Effector memory CD8-positive, alpha-beta T cell (primary cell): Measurements from ENCODE around the gene EIF2B4.
"Not testable (repeated sequence)": the region's sequence is repeated elsewhere in the genome, so short reads cannot be mapped to it uniquely, and the experiment has no call there.

ENCODE experiments used
- ATAC-seq: fragments of 150-1000 bp; cut with Tn5 transposase; replicated peaks from 2 replicates; pipeline ENCODE4 v1.10.0; 2021; ENCODE audit warnings: mild to moderate bottlenecking, moderate library complexity
- DNase-seq, 3 experiments: peaks; one replicate each; pipeline ENCODE4 v3.0.0; 2021
- H3K27ac Mint-ChIP-seq, 2 donors: one replicate each; pipeline ENCODE4 v1.8.0; 2022; ENCODE audit warnings: mild to moderate bottlenecking in 2 of 2, mixed read lengths in 2 of 2, moderate library complexity in 2 of 2
- H3K27me3 Mint-ChIP-seq, 2 donors: one replicate each; pipeline ENCODE4 v1.8.0; 2022; ENCODE audit warnings: mixed read lengths in 2 of 2
- H3K36me3 Mint-ChIP-seq: one replicate; pipeline ENCODE4 v1.8.0; 2022; ENCODE audit warnings: mild to moderate bottlenecking, moderate library complexity, mixed read lengths; ENCODE audit not compliant: insufficient read depth
- H3K4me1 Mint-ChIP-seq, 2 donors: one replicate each; pipeline ENCODE4 v1.8.0; 2022; ENCODE audit warnings: low read depth in 2 of 2, mixed read lengths in 2 of 2
- H3K4me3 Mint-ChIP-seq, 2 donors: one replicate each; pipeline ENCODE4 v1.8.0; 2022; ENCODE audit warnings: mild to moderate bottlenecking in 2 of 2, mixed read lengths in 2 of 2, moderate library complexity in 2 of 2
- H3K9me3 Mint-ChIP-seq, 2 donors: one replicate each; pipeline ENCODE4 v1.8.0; 2022; ENCODE audit warnings: mixed read lengths in 2 of 2

EIF2B4 gene

GRCh38 chr2:27350106-27350693 is 19.9 kb downstream of the EIF2B4 start:
- DNase-seq (no peak), ATAC-seq (no peak)
- H3K27me3 Mint-ChIP-seq: no peaks in the 10 kb centered on the region
- H3K4me1 Mint-ChIP-seq: peaks cover 31 to 45% of the 10 kb centered on the region in 2 donors
- no peak overlapping the region for H3K27ac Mint-ChIP-seq
- H3K4me3 Mint-ChIP-seq: no peak overlapping the region
- H3K36me3 Mint-ChIP-seq: peaks cover 8% of the 10 kb centered on the region
- H3K9me3 Mint-ChIP-seq: no peaks in the 10 kb centered on the region

- peaks cover 25 to 37% of the 10 kb centered on the region in 2 donors for H3K4me1 Mint-ChIP-seq
- ATAC-seq: no peak
- no peaks in the 10 kb centered on the region for H3K27me3 Mint-ChIP-seq
- peaks cover 18% of the 10 kb centered on the region for H3K36me3 Mint-ChIP-seq
- no peak overlapping the region for H3K4me3 Mint-ChIP-seq
- DNase-seq: no peak
- no peaks in the 10 kb centered on the region for H3K9me3 Mint-ChIP-seq
- H3K27ac Mint-ChIP-seq: no peak overlapping the region
These were observed 22.5 kb downstream of the EIF2B4 start for GRCh38 chr2:27347641-27348040.

- peaks cover 47% of the 10 kb centered on the region for H3K36me3 Mint-ChIP-seq
- no peaks in the 10 kb centered on the region for H3K27me3 Mint-ChIP-seq
- H3K9me3 Mint-ChIP-seq: no peaks in the 10 kb centered on the region
- no peak overlapping the region for H3K4me3 Mint-ChIP-seq
- peak overlapping the region in 1 of 2 donors; percentile 55 for H3K27ac Mint-ChIP-seq
- H3K4me1 Mint-ChIP-seq: no peaks in the 10 kb centered on the region
- no peak for DNase-seq
- no peak for ATAC-seq
These were observed 34.0 kb downstream of the EIF2B4 start for GRCh38 chr2:27336173-27336572.

GRCh38 chr2:27335311-27335710 is 34.8 kb downstream of the EIF2B4 start:
- Mint-ChIP-seq H3K27ac (peak overlapping the region in 1 of 2 donors; percentile 12), H3K4me1 (no peaks in the 10 kb centered on the region), H3K4me3 (no peak overlapping the region), H3K36me3 (peaks cover 41% of the 10 kb centered on the region), H3K9me3 (no peaks in the 10 kb centered on the region), H3K27me3 (no peaks in the 10 kb centered on the region)
- DNase-seq (no peak), ATAC-seq (no peak)

- peaks cover 17 to 18% of the 10 kb centered on the region in 2 donors for H3K4me1 Mint-ChIP-seq
- H3K27me3 Mint-ChIP-seq: no peaks in the 10 kb centered on the region
- peak overlapping the region in 1 of 2 donors; percentile 99 for H3K27ac Mint-ChIP-seq
- H3K9me3 Mint-ChIP-seq: no peaks in the 10 kb centered on the region
- DNase-seq (no peak), ATAC-seq (no peak)
- peaks cover 32% of the 10 kb centered on the region for H3K36me3 Mint-ChIP-seq
- peak overlapping the region in 1 of 2 donors; percentile 17 for H3K4me3 Mint-ChIP-seq
These were observed 45.4 kb downstream of the EIF2B4 start for GRCh38 chr2:27324720-27325119.

- ATAC-seq (peak; percentile 2), DNase-seq (no peak)
- Mint-ChIP-seq H3K27ac (peak overlapping the region; percentile 99 to 100), H3K4me1 (peaks cover 17 to 18% of the 10 kb centered on the region in 2 donors), H3K27me3 (no peaks in the 10 kb centered on the region), H3K9me3 (no peaks in the 10 kb centered on the region), H3K36me3 (peaks cover 28% of the 10 kb centered on the region), H3K4me3 (peak overlapping the region; percentile 98 to 99)
These were observed 46.4 kb downstream of the EIF2B4 start for GRCh38 chr2:27323596-27324285.

DNA sequence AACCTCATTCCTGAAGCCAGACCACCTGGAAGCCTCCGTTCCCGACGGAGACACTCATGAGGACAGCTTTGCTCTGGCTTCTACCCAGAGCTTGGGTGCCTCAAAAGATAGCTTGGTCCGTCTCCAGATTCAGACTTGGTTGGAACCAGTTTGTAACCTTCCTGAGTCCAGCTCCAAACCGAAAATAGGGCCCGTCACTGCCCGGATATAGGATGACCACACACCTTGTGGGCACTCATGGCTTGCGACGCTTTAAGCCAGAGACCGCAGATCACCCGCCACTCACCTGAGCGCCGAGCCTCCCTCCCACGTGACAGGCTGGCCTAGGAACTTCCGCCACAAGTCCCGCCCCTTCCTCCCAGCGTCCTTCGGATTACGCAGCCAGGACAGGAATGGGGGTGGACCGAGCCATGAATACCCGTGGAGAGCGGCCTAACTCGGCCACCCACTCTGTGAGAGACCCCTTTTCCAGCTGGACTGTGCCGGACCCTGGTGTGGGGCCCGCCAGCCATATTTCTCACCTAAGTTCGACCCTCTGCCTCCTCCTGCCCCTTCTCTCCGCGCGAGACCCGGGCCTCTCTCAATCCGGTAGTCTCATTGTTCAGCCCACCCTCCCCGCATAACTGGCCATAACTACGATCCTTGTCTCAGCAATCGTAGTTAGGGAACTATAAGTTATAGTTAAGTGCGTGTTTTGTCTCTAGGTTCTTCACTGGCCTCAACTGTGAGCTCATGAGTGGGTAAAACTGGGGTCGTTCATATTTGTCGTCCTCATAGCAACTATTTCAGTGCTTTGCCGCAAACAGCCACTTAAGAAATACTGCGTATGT is 47.2 kb downstream of the EIF2B4 start, which contains the start of gene MPV17:
TSS of gene MPV17 (minus strand) at position 332 of the 830 bp plus-strand sequence. CDS start 580 bp downstream, outside the sequence.
- Mint-ChIP-seq H3K4me1 (peaks cover 17 to 18% of the 10 kb centered on the region in 2 donors), H3K27me3 (no peaks in the 10 kb centered on the region)
- ATAC-seq: peak; percentile 97

GRCh38 chr2:27322301-27322765 is 47.8 kb downstream of the EIF2B4 start:
- Mint-ChIP-seq H3K4me3 (peak overlapping the region; percentile 98 to 99), H3K36me3 (peaks cover 21% of the 10 kb centered on the region), H3K27ac (peak overlapping the region; percentile 99 to 100), H3K9me3 (no peaks in the 10 kb centered on the region), H3K4me1 (peaks cover 17 to 18% of the 10 kb centered on the region in 2 donors), H3K27me3 (no peaks in the 10 kb centered on the region)
- peak; percentile 18 for ATAC-seq
- peak in 1 of 3 experiments; percentile 8 for DNase-seq

More for the DNA sequence above, 47.2 kb downstream of the EIF2B4 start, which contains the start of gene MPV17:
- peak within 1 kb of the TSS; percentile 99 to 100 for H3K27ac Mint-ChIP-seq
- H3K36me3 Mint-ChIP-seq: peaks cover 26% of the 10 kb centered on the region
- peak within 1 kb of the TSS; percentile 98 to 99 for H3K4me3 Mint-ChIP-seq
- peak; percentile 75 to 78 (median 75) for DNase-seq
- H3K9me3 Mint-ChIP-seq: no peaks in the 10 kb centered on the region

- peaks cover 9% of the 10 kb centered on the region for H3K36me3 Mint-ChIP-seq
- DNase-seq (no peak), ATAC-seq (no peak)
- H3K9me3 Mint-ChIP-seq: no peaks in the 10 kb centered on the region
- peak overlapping the region in 1 of 2 donors; percentile 99 for H3K27ac Mint-ChIP-seq
- no peaks in the 10 kb centered on the region for H3K27me3 Mint-ChIP-seq
- H3K4me3 Mint-ChIP-seq: no peak overlapping the region
- H3K4me1 Mint-ChIP-seq: peaks cover 17 to 18% of the 10 kb centered on the region in 2 donors
These were observed 49.1 kb downstream of the EIF2B4 start for GRCh38 chr2:27320958-27321543.

GRCh38 chr2:27319839-27320238 is 50.3 kb downstream of the EIF2B4 start:
- not testable (repeated sequence) for H3K9me3 Mint-ChIP-seq, H3K4me3 Mint-ChIP-seq, H3K27me3 Mint-ChIP-seq, H3K36me3 Mint-ChIP-seq, ATAC-seq, H3K27ac Mint-ChIP-seq, DNase-seq
- peaks cover 17 to 18% of the 10 kb centered on the region in 2 donors for H3K4me1 Mint-ChIP-seq

GRCh38 chr2:27316655-27317412 is 53.3 kb downstream of the EIF2B4 start:
- no peak for ATAC-seq
- Mint-ChIP-seq H3K27ac (no peak overlapping the region), H3K4me3 (no peak overlapping the region), H3K36me3 (peaks cover 4% of the 10 kb centered on the region), H3K9me3 (no peaks in the 10 kb centered on the region), H3K4me1 (peaks cover 5 to 6% of the 10 kb centered on the region in 2 donors), H3K27me3 (no peaks in the 10 kb centered on the region)
- no peak for DNase-seq

DNA sequence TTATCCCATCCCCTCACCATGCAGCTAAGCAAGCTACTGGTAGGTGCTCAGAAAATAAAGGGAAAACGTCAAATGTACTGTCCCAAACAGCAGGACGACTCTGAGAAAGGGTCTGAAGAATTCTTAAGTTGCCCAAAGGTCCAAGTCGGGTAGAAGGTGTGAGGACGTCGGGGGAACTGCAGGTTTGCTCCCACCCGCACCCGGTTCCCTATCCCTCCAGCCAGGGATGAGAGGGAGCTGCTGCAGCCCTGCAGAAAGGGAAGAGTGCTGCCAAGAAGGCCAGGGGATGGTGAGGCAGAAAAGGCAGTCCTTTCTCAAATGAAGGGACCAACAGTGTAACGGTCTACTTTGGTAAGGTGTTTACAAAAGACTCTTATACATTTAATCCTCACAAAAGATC is 55.0 kb downstream of the EIF2B4 start:
- no peak overlapping the region for H3K4me3 Mint-ChIP-seq
- no peaks in the 10 kb centered on the region for H3K4me1 Mint-ChIP-seq
- no peak overlapping the region for H3K27ac Mint-ChIP-seq
- no peaks in the 10 kb centered on the region for H3K27me3 Mint-ChIP-seq
- H3K36me3 Mint-ChIP-seq: peaks cover 4% of the 10 kb centered on the region
- DNase-seq (no peak), ATAC-seq (no peak)
- H3K9me3 Mint-ChIP-seq: no peaks in the 10 kb centered on the region
